Measurements from ENCODE around the gene PVR.

PVR gene

DNA sequence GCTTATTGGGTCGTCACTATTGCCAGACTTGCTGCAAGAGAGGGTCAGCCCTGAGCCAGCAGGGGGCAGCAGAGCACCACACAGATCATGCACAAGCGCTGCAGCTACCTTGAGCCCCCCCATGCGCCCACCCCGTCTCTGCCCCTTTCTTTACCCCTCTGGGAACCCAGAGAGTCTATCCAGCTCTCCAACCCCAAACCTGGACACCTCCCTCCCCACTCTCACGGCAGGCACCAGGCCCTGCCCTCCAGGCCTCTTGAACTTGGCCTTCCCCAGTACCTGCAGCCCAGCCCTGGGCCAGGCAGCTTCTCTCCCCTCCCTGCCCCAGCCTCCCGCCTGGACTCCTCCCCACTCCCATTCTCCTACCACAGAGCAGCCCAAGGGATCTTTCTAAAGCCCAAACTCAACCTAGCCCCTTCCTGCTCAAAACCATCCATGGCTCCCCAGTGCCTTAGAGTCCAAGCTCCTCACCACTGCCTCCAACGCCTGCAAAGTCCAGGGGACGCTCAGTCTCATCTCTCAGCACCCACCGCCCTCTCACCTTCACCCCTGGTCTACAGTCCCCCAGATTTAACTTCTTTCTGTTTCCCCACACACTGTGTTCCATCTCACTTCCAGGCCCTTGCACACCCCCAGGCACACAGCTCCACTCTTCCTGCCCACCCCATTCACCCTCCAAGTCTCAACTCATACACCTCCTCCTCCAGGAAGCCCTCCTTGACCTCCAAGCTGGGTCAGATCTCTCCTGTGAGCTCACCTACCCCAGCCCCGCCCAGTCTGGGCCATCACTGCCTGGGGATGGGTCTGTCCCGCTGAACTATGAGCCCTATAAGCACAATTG, 45.8 kb downstream of the PVR start:
- no peak for TF ChIP-seq JUND (IDR thresholded peaks at IDR 0.05; ENCODE audit: low read depth)
- DNase-seq (ENCODE audit: low read depth in 1 of 2, low spot score in 1 of 2), result peak in 1 of 2 experiments; percentile 68
- in situ Hi-C loops (cut with HindIII; ENCODE audit: low pct_unique_long_range_greater_than_20kb, low sequenced_read_pairs), result no loop called here

DNA sequence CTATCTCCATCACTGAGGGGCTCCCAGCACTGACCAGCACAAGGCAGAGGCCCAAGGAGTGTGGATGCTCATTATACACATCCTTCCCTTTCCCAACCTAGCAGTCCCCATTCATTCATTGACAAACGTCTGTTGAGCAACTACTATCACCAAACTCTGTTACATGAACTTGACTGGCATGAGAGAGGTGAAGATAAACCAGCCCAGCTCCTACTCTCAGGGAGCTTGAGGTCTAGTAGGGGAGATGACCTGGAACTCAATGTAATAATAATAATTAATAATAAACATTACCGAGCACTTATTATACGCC, 46.4 kb downstream of the PVR start:
- in situ Hi-C loops (cut with HindIII; ENCODE audit: low pct_unique_long_range_greater_than_20kb, low sequenced_read_pairs), result no loop called here
- no peak for DNase-seq (ENCODE audit: low read depth in 1 of 2, low spot score in 1 of 2)
- no peak for TF ChIP-seq JUND (IDR thresholded peaks at IDR 0.05; ENCODE audit: low read depth)

DNA sequence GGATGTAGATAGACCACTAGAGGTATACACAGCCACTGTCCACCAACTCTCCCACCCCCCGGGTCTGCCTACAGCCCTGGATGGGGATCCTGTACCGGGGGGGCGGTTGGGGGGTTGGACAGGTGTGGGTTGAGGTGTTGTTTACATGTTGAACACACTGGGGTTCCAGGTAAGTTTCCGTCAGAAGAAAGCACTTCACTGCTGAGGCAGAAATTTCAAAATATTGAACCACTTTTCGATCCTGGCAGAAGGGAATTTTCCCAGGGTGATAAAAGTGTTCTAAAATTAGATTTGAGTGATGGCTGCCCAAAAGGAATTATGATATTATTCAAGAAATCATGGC, 48.6 kb downstream of the PVR start:
- no peak for TF ChIP-seq JUND (IDR thresholded peaks at IDR 0.05; ENCODE audit: low read depth)
- in situ Hi-C loops (cut with HindIII; ENCODE audit: low pct_unique_long_range_greater_than_20kb, low sequenced_read_pairs), result no loop called here
- DNase-seq (ENCODE audit: low read depth in 1 of 2, low spot score in 1 of 2), result no peak

DNA sequence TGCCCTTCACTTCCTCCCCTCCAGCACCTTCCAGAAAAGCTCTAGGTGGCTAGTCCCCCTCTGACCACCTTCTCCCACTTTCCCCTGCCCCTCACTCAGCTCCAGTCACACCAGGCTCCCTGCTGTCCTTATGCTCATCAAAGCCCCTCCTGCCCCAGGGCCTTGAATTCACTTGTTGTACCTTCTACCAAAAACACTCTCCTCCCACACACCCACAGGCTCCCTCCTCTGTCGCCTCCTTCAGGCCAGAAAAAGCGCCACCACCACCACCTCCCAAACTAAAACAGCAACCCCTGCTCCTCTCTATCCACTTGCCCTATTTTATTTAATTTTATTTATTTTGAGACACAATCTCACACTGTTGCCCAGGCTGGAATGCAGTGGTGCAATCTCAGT, 50.5 kb downstream of the PVR start:
- in situ Hi-C loops (cut with HindIII; ENCODE audit: low pct_unique_long_range_greater_than_20kb, low sequenced_read_pairs), result no loop called here
- peak in 1 of 2 experiments; percentile 49 for DNase-seq (ENCODE audit: low read depth in 1 of 2, low spot score in 1 of 2)
- no peak for TF ChIP-seq JUND (IDR thresholded peaks at IDR 0.05; ENCODE audit: low read depth)

DNA sequence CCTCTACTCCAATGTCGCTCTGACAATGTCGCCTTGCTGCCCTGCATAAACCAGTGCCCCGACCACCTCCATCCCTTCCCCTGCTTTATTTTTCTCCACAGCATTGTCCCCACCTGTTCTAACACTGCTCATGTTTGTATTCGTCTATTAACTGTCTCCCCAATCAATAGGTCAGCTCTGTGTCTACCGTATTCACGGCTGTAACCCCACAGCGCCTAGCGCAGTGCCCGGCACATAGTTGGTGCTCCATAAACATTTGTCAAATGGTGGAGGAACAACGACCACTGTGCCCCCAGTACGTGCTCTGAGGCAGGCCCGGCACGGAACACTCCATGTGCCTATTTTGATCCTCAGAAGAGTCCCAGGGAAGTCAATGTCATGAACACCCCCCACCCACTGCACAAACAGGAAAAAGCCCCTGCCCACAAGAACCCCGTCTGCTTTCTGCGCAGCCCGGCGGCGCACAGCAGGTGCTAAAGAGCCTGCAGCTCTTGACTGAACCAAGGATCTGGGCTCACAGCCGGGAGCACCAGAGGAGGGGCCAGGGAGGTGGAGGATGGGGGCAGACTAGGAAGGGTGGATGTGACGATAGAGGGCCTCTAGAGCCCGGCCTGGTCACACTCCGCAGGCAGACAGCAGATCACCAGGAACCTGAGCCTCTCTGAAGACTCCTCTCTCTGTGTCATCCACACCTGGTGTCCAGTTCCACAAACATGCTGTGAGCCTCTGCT, 53.4 kb downstream of the PVR start:
- no peak for DNase-seq (ENCODE audit: low read depth in 1 of 2, low spot score in 1 of 2)
- TF ChIP-seq JUND (IDR thresholded peaks at IDR 0.05; ENCODE audit: low read depth), result no peak
- in situ Hi-C loops (cut with HindIII; ENCODE audit: low pct_unique_long_range_greater_than_20kb, low sequenced_read_pairs), result no loop called here

DNA sequence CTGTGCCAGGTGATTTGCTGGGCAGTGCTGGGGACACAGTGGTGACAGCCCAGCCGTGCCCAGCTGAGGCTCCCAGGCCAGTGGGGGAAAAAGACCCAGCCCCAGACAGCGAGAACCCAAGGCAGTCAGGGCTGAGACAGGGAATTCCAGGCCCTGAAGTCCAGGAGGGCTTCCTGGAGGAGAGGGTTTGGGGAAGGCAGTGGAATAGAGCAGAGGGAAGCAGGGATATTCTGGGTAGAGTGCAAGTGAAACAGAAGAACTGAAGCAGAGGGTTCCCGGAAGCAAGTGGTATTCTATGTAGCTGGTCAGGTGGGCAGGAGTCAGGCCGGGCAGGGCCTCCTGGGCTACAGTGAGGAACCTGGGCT, 53.9 kb downstream of the PVR start:
- no peak for DNase-seq (ENCODE audit: low read depth in 1 of 2, low spot score in 1 of 2)
- in situ Hi-C loops (cut with HindIII; ENCODE audit: low pct_unique_long_range_greater_than_20kb, low sequenced_read_pairs), result no loop called here
- no peak for TF ChIP-seq JUND (IDR thresholded peaks at IDR 0.05; ENCODE audit: low read depth)

DNA sequence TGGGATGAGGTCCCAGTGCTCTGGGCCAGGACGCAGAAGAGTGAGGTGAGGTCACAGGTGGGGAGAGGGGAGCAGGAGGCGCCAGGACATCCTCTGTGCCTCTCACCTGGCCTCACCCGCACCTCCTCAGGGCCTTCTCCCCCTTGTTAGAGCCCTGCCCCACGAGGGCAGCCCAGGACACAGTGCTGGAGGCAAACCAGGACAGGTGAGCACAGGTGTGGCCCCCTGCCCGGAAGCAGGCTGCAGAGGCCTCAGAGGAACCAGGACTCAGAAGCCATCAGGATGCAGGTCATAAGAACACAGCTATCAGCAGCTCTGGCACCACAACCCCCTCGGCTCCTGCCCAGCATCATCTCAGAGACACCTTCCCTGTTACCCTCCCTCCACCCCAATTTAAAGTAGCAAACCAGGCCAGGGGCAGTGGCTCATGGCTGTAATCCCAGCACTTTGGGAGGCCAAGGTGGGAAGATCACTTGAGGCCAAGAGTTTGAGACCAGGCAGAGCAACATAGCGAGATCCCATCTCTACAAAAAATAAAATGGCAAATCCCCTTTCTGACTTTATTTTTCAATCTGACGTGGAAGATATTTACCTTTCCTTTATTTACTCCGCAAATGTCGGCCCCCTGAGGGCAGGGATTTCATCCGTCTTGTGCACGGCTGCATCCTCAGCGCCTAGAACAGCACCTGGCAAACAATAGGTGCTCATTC, 54.9 kb downstream of the PVR start, which contains the start of gene CEACAM16:
TSS of gene CEACAM16 (plus strand) at position 660 of the 710 bp plus-strand sequence. CDS start 2,306 bp downstream, outside the sequence.
- in situ Hi-C loops (cut with HindIII; ENCODE audit: low pct_unique_long_range_greater_than_20kb, low sequenced_read_pairs), result no loop called here
- no peak for TF ChIP-seq JUND (IDR thresholded peaks at IDR 0.05; ENCODE audit: low read depth)
- no peak for DNase-seq (ENCODE audit: low read depth in 1 of 2, low spot score in 1 of 2)

DNA sequence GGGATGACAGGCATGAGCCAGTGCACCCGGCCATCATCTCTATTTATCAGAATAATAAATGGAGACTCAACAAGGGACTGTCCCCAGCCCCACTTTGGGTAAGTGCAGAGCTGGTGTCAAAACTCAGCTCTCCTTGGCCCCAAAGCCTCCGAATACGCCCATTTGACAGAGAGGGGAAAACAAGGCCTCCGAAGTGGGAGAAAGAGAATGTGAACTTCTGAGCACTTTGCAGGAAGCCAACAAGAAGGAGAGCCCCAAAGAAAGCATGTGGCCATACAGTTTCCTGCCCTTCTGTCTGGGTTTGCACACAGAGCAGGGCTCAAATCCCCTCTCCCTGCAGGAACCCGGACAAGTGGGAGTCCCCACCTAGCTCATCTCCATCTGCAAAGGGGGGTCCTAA, 56.8 kb downstream of the PVR start:
- DNase-seq (ENCODE audit: low read depth in 1 of 2, low spot score in 1 of 2), result no peak
- in situ Hi-C loops (cut with HindIII; ENCODE audit: low pct_unique_long_range_greater_than_20kb, low sequenced_read_pairs), result no loop called here

DNA sequence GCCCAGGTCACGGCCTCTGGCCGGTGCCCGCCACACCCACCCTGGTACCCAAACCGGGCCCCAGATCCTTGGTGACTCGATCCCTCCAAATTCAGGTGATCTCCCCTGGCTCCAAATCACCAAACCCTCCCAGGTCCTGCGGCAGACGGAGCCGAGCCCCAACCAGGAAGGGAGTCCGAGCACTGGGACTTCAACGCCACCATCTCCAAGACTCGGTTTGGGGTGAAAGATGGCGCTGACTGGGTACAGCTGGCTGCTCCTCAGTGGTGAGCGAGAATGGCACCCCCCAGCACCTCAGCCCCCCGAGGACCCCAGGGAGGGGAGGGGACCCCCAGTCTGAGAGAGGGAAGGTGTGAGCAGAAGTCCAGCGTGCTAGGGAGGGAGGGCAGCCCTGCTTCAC, 57.5 kb downstream of the PVR start:
- no peak for TF ChIP-seq JUND (IDR thresholded peaks at IDR 0.05; ENCODE audit: low read depth)
- in situ Hi-C loops (cut with HindIII; ENCODE audit: low pct_unique_long_range_greater_than_20kb, low sequenced_read_pairs), result no loop called here
- DNase-seq (ENCODE audit: low read depth in 1 of 2, low spot score in 1 of 2), result no peak

More for the DNA sequence above, 56.8 kb downstream of the PVR start:
- no peak for TF ChIP-seq JUND (IDR thresholded peaks at IDR 0.05; ENCODE audit: low read depth)

DNA sequence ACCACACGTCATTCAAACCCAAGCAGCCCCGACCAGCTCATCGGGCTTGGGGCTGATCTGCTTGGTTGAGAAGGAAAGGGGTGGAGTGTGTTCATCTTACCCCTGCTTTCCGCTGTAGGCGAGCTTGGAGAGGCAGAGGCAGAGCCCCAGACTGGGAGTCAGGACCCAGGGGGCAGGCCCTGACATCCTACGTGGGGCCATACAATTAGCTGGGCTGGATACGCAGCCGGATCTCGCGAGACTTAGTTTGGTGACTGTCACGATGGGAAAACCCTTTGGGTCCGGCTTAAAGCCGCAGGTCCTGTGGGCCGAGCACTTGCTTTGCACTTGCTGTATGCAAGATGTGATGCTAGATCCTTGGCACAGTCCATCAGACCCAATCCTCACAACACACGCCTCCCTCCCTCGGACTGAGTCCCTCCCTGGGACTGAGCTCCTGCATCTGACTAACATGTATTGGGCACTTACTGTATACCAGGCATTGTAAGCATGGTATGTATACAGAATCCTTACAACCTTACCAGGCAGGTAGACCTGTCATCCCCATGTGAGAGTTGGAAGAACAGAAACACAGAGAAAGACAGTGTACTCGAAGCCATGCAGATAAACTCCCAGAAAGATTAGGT, 59.0 kb downstream of the PVR start:
- no peak for TF ChIP-seq JUND (IDR thresholded peaks at IDR 0.05; ENCODE audit: low read depth)
- DNase-seq (ENCODE audit: low read depth in 1 of 2, low spot score in 1 of 2), result peak; percentile 90 to 97
- in situ Hi-C loops (cut with HindIII; ENCODE audit: low pct_unique_long_range_greater_than_20kb, low sequenced_read_pairs), result no loop called here

DNA sequence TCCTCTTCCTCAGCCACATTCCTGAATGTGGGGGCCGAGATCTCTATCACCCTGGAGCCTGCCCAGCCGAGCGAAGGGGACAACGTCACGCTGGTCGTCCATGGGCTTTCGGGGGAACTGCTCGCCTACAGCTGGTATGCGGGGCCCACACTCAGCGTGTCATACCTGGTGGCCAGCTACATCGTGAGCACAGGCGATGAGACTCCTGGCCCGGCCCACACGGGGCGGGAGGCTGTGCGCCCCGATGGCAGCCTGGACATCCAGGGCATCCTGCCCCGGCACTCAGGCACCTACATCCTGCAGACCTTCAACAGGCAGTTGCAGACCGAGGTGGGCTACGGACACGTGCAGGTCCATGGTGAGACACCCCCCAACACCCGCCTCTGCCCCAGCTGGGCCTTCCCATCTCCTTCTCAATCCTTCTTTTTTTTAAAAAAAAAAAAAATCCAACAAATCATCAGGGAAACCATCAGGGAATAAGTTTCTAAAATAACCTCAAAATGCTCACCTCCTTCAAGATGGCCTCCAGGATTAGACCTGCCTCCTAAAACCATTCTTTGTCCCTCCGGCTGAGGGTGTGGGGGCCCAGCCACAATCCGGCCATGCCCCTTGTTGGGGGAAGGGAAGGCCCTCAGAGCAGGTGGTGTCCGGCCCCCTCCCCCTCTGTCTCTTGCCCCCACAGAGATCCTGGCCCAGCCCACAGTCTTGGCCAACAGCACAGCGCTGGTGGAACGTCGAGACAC, 59.8 kb downstream of the PVR start:
- TF ChIP-seq JUND (IDR thresholded peaks at IDR 0.05; ENCODE audit: low read depth), result no peak
- DNase-seq (ENCODE audit: low read depth in 1 of 2, low spot score in 1 of 2), result no peak
- in situ Hi-C loops (cut with HindIII; ENCODE audit: low pct_unique_long_range_greater_than_20kb, low sequenced_read_pairs), result no loop called here

DNA sequence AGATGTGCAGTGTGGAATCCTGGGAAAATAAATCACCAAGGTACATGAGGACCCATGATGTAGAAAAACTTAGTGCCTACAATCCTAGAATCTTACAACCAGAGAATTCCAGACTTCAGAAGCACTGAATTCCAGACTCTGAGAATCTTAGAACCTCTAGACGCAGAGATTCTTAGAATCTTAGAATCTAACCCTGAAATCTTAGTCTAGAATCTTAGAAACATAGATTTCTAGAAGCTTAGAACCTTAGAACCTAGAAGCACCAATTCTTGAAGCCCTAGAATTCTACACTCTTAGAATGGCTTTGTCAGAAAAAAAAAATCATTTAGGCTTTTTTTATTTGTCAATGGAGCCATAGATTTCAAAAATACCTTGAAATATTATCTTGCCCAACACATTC, 61.3 kb downstream of the PVR start:
- in situ Hi-C loops (cut with HindIII; ENCODE audit: low pct_unique_long_range_greater_than_20kb, low sequenced_read_pairs), result no loop called here
- no peak for DNase-seq (ENCODE audit: low read depth in 1 of 2, low spot score in 1 of 2)
- TF ChIP-seq JUND (IDR thresholded peaks at IDR 0.05; ENCODE audit: low read depth), result no peak

Data from T47D (cell line).